H9 (cell line): ENCODE measurements around the gene DNAJC22. TPM values are rescaled to one million over a fixed set of nuclear protein-coding genes. Genes with fewer than 3 reads are reported as not detected.

ENCODE experiments used
- DNase-seq: peaks from one replicate; pipeline ENCODE4 v3.0.0-alpha.2; 2017
- H2AFZ ChIP-seq: one replicate; pipeline ENCODE4 v1.6.1; 2013; ENCODE audit warnings: mild to moderate bottlenecking, low read length, control low read depth, moderate library complexity
- H2AK5ac ChIP-seq: 2 replicates; pipeline ENCODE4 v1.6.1; 2013; ENCODE audit warnings: low read length, control low read depth, mixed read lengths; ENCODE audit not compliant: insufficient read length
- H2BK120ac ChIP-seq: one replicate; pipeline ENCODE4 v1.6.1; 2013; ENCODE audit warnings: low read depth, mild to moderate bottlenecking, low read length, control low read depth, inconsistent platforms; ENCODE audit not compliant: poor library complexity, severe bottlenecking
- H2BK12ac ChIP-seq: 2 replicates; pipeline ENCODE4 v1.6.1; 2013; ENCODE audit warnings: low read length, control low read depth, mixed read lengths, low read depth; ENCODE audit not compliant: insufficient read length
- H2BK15ac ChIP-seq: 2 replicates; pipeline ENCODE4 v1.6.1; 2013; ENCODE audit warnings: low read depth, low read length, control low read depth
- H2BK20ac ChIP-seq: one replicate; pipeline ENCODE4 v1.6.1; 2013; ENCODE audit warnings: low read depth, mild to moderate bottlenecking, low read length, control low read depth, inconsistent platforms; ENCODE audit not compliant: poor library complexity, severe bottlenecking
- H2BK5ac ChIP-seq: 2 replicates; pipeline ENCODE4 v1.6.1; 2013; ENCODE audit warnings: low read length, control low read depth, mixed read lengths; ENCODE audit not compliant: insufficient read length
- H3K14ac ChIP-seq: 2 replicates; pipeline ENCODE4 v1.6.1; 2013; ENCODE audit warnings: low read length, control low read depth; ENCODE audit not compliant: insufficient read depth
- H3K18ac ChIP-seq: 2 replicates; pipeline ENCODE4 v1.6.1; 2013; ENCODE audit warnings: low read depth, mild to moderate bottlenecking, mixed read lengths, low read length, control low read depth; ENCODE audit not compliant: insufficient read length
- H3K23ac ChIP-seq: 2 replicates; pipeline ENCODE4 v1.6.1; 2013; ENCODE audit warnings: low read length, control low read depth, mixed read lengths, low read depth; ENCODE audit not compliant: insufficient read length
- H3K23me2 ChIP-seq: 2 replicates; pipeline ENCODE4 v1.6.1; 2013; ENCODE audit warnings: low read depth, mild to moderate bottlenecking, mixed read lengths, low read length, control low read depth; ENCODE audit not compliant: insufficient read length, poor library complexity, severe bottlenecking
- H3K27ac ChIP-seq: 2 replicates; pipeline ENCODE4 v1.5.1; 2013; ENCODE audit warnings: low read length, control low read depth, mixed read lengths, low read depth; ENCODE audit not compliant: insufficient read length
- H3K27me3 ChIP-seq: 2 replicates; pipeline ENCODE4 v1.6.1; 2013; ENCODE audit warnings: low read length, control low read depth, inconsistent platforms; ENCODE audit not compliant: insufficient read depth
- H3K4ac ChIP-seq: 2 replicates; pipeline ENCODE4 v1.6.1; 2013; ENCODE audit warnings: low read depth, mild to moderate bottlenecking, control low read depth, inconsistent platforms, low read length, moderate library complexity
- H3K4me1 ChIP-seq: 2 replicates; pipeline ENCODE4 v1.6.1; 2013; ENCODE audit warnings: low read length, control low read depth, inconsistent platforms; ENCODE audit not compliant: insufficient read depth
- H3K4me2 ChIP-seq: 2 replicates; pipeline ENCODE4 v1.6.1; 2013; ENCODE audit warnings: low read length, control low read depth, mixed read lengths; ENCODE audit not compliant: insufficient read length, insufficient read depth
- H3K56ac ChIP-seq: 2 replicates; pipeline ENCODE4 v1.6.1; 2013; ENCODE audit warnings: low read depth, mild to moderate bottlenecking, mixed read lengths, low read length, control low read depth; ENCODE audit not compliant: insufficient read length
- H3K79me1 ChIP-seq: 2 replicates; pipeline ENCODE4 v1.6.1; 2013; ENCODE audit warnings: low read depth, mild to moderate bottlenecking, moderate library complexity, low read length, control low read depth, inconsistent platforms; ENCODE audit not compliant: insufficient read depth, poor library complexity, severe bottlenecking
- H3K79me2 ChIP-seq: 2 replicates; pipeline ENCODE4 v1.6.1; 2013; ENCODE audit warnings: low read length, control low read depth, inconsistent platforms; ENCODE audit not compliant: insufficient read depth
- H3K9ac ChIP-seq: 2 replicates; pipeline ENCODE4 v1.6.1; 2013; ENCODE audit warnings: low read length, control low read depth, mixed read lengths; ENCODE audit not compliant: insufficient read length; ENCODE audit errors: extremely low read depth
- H3K9me3 ChIP-seq: one replicate; pipeline ENCODE4 v1.6.1; 2013; ENCODE audit warnings: low read depth, low read length, inconsistent platforms; ENCODE audit not compliant: control insufficient read depth
- H3T11ph ChIP-seq: one replicate; pipeline ENCODE4 v1.6.1; 2013; ENCODE audit warnings: mild to moderate bottlenecking, low read length, control low read depth, inconsistent platforms
- H4K20me1 ChIP-seq: one replicate; pipeline ENCODE4 v1.6.1; 2013; ENCODE audit not compliant: control insufficient read depth, insufficient read length, insufficient read depth
- H4K5ac ChIP-seq: 2 replicates; pipeline ENCODE4 v1.6.1; 2013; ENCODE audit warnings: low read depth, mild to moderate bottlenecking, mixed read lengths, low read length, control low read depth; ENCODE audit not compliant: insufficient read length
- H4K8ac ChIP-seq: replicated peaks from 2 replicates; pipeline ENCODE4 v1.6.1; 2013; ENCODE audit warnings: low read length, control low read depth, mixed read lengths, low read depth; ENCODE audit not compliant: insufficient read length
- H4K91ac ChIP-seq: 2 replicates; pipeline ENCODE4 v1.6.1; 2013; ENCODE audit warnings: low read depth, mild to moderate bottlenecking, moderate library complexity, mixed read lengths, low read length, control low read depth; ENCODE audit not compliant: insufficient read length
- H3K27ac Mint-ChIP-seq, 3 experiments: 2 replicates in 2 of 3; 3 replicates in 1 of 3; pipeline ENCODE4 v1.8.0; 2020 to 2021; ENCODE audit warnings: mixed read lengths in 3 of 3, mild to moderate bottlenecking in 1 of 3, moderate library complexity in 1 of 3
- H3K27me3 Mint-ChIP-seq: 2 replicates; pipeline ENCODE4 v1.8.0; 2021; ENCODE audit warnings: low read depth, mild to moderate bottlenecking, moderate library complexity, mixed read lengths
- H3K36me3 Mint-ChIP-seq, 3 experiments: 2 replicates in 2 of 3; 3 replicates in 1 of 3; pipeline ENCODE4 v1.8.0; 2020 to 2021; ENCODE audit warnings: low read depth in 3 of 3, mixed read lengths in 3 of 3; ENCODE audit not compliant: insufficient read depth in 1 of 3
- H3K4me1 Mint-ChIP-seq, 2 experiments: 2 replicates each; pipeline ENCODE4 v1.8.0; 2020; ENCODE audit warnings: mixed read lengths in 2 of 2
- H3K4me3 Mint-ChIP-seq, 2 experiments: 2 replicates in 1 of 2; 3 replicates in 1 of 2; pipeline ENCODE4 v1.8.0; 2020 to 2021; ENCODE audit warnings: mild to moderate bottlenecking in 2 of 2, mixed read lengths in 2 of 2, moderate library complexity in 1 of 2
- H3K9me3 Mint-ChIP-seq, 2 experiments: 2 replicates in 1 of 2; 3 replicates in 1 of 2; pipeline ENCODE4 v1.8.0; 2020; ENCODE audit warnings: mild to moderate bottlenecking in 2 of 2, mixed read lengths in 2 of 2, moderate library complexity in 1 of 2
- CTCF ChIP-seq: fragments of 200-600 bp; sonication (generic); conservative IDR thresholded peaks from 3 replicates; pipeline ENCODE4 v1.8.0; 2021; ENCODE audit warnings: antibody characterized with exemption, mild to moderate bottlenecking
- WGBS: extraction: QIAGEN DNeasy Blood & Tissue Kit; methylation state at CpG from one replicate; pipeline ENCODE4 v1.1.7; 2013; ENCODE audit warnings: missing lambda C conversion rate, low lambda C conversion rate, mixed read lengths; ENCODE audit not compliant: insufficient read length; ENCODE audit errors: extremely low coverage; 5-methylcytosine and 5-hydroxymethylcytosine counted together
- total RNA-seq: library from RNA; stranded (reverse); gene quantifications from 2 replicates; pipeline ENCODE4 v1.2.1, GENCODE V29; 2021

The DNAJC22 gene
- total RNA-seq, 1 experiment from 2014 or later: 3.2 TPM

GRCh38 chr12:49342914-49343731, 3.6 kb upstream of the DNAJC22 start:
- WGBS: no CpG with 5 or more reads among the region's 33 CpGs
- H3K4me1 ChIP-seq: peaks cover 7% of the 10 kb centered on the region; the same call in 1 of the 2 replicates
- peak overlapping the region; percentile 67 to 83 for H3K4me3 Mint-ChIP-seq
- no peak overlapping the region for H3K14ac ChIP-seq
- H3K36me3 Mint-ChIP-seq: peaks cover 0 to 1% (median 0%) of the 10 kb centered on the region in 3 experiments; a peak in 1 of 7 replicates
- H3K23ac ChIP-seq: no peak overlapping the region
- H4K5ac ChIP-seq: no peak overlapping the region
- no peak overlapping the region for H3K27ac ChIP-seq
- H2BK5ac ChIP-seq: no peak overlapping the region
- DNase-seq: peak; percentile 57
- H3K79me2 ChIP-seq: no peaks in the 10 kb centered on the region
- no peak for TF ChIP-seq CTCF
- H4K20me1 ChIP-seq: peaks cover 3% of the 10 kb centered on the region
- H2BK120ac ChIP-seq: no peak overlapping the region
- no peak overlapping the region for H3K18ac ChIP-seq
- H3K4ac ChIP-seq: no peak overlapping the region
- H2BK12ac ChIP-seq: no peak overlapping the region
- peaks cover 80% of the 10 kb centered on the region for H3K27me3 ChIP-seq
- no peak overlapping the region for H3K27ac Mint-ChIP-seq
- H2BK15ac ChIP-seq: no peak overlapping the region
- no peak overlapping the region for H2BK20ac ChIP-seq
- no peak overlapping the region for H2AFZ ChIP-seq
- H3K9me3 ChIP-seq: no peaks in the 10 kb centered on the region
- no peak overlapping the region for H4K8ac ChIP-seq
- H3K9ac ChIP-seq: no peak overlapping the region
- H3K23me2 ChIP-seq: peaks cover 36% of the 10 kb centered on the region
- H3K79me1 ChIP-seq: no peaks in the 10 kb centered on the region
- H3K9me3 Mint-ChIP-seq: peaks cover 1 to 3% of the 10 kb centered on the region in 2 experiments; a peak in 2 of 5 replicates
- H4K91ac ChIP-seq: no peak overlapping the region
- peak overlapping the region; percentile 67 for H3K4me2 ChIP-seq
- H3T11ph ChIP-seq: no peak overlapping the region
- H2AK5ac ChIP-seq: no peak overlapping the region
- H3K56ac ChIP-seq: no peak overlapping the region
- peaks cover 54 to 64% of the 10 kb centered on the region in 2 experiments for H3K4me1 Mint-ChIP-seq
- peaks cover 99% of the 10 kb centered on the region for H3K27me3 Mint-ChIP-seq
